GM12892 (cell line): Measurements from ENCODE around the gene NRP1.

Source experiments
- DNase-seq: peaks from one replicate; pipeline ENCODE4 v3.0.0; 2011; ENCODE audit not compliant: insufficient read length
- FAIRE-seq: peaks from 2 replicates; lab custom pipeline; 2011; peaks lifted over from hg19 to GRCh38; lab: Jason Lieb, UNC
- POLR2A ChIP-seq: IDR thresholded peaks from 2 replicates; pipeline ENCODE4 v1.6.1; 2011; ENCODE audit warnings: low read depth, low read length, control low read depth
- POLR2AphosphoS5 ChIP-seq: IDR thresholded peaks from 2 replicates; pipeline ENCODE4 v1.6.1; 2011; ENCODE audit warnings: low read depth, low read length, control low read depth
- TAF1 ChIP-seq: IDR thresholded peaks from 2 replicates; pipeline ENCODE4 v1.6.1; 2011; ENCODE audit warnings: low read depth, mild to moderate bottlenecking, control low read depth, low read length, borderline replicate concordance

Gene NRP1

GRCh38 chr10:33154590-33154989 is 179.9 kb downstream of the NRP1 start:
- DNase-seq = no peak
- no peak for FAIRE-seq
- TF ChIP-seq TAF1 (no peak), POLR2A (no peak), POLR2AphosphoS5 (no peak)

GRCh38 chr10:33153968-33154327 is 180.5 kb downstream of the NRP1 start:
- no peak for DNase-seq
- TF ChIP-seq POLR2AphosphoS5 (no peak), POLR2A (no peak), TAF1 (no peak)
- no peak for FAIRE-seq

- DNase-seq (no peak), FAIRE-seq (no peak)
- TF ChIP-seq POLR2A (no peak), TAF1 (no peak), POLR2AphosphoS5 (no peak)
These were observed 181.1 kb downstream of the NRP1 start for GRCh38 chr10:33153251-33153967.

GRCh38 chr10:33152750-33153149 is 181.7 kb downstream of the NRP1 start:
- TF ChIP-seq POLR2A (no peak), TAF1 (no peak), POLR2AphosphoS5 (no peak)
- FAIRE-seq (no peak), DNase-seq (no peak)

GRCh38 chr10:33152146-33152545 is 182.3 kb downstream of the NRP1 start:
- TF ChIP-seq TAF1 (no peak), POLR2AphosphoS5 (no peak), POLR2A (no peak)
- no peak for DNase-seq
- FAIRE-seq = no peak

GRCh38 chr10:33151344-33151864 is 183.1 kb downstream of the NRP1 start:
- no peak for FAIRE-seq
- no peak for DNase-seq
- TF ChIP-seq POLR2A (no peak), POLR2AphosphoS5 (no peak)

GRCh38 chr10:33150889-33151288 is 183.6 kb downstream of the NRP1 start:
- no peak for FAIRE-seq
- no peak for DNase-seq
- TF ChIP-seq TAF1 (no peak), POLR2A (no peak), POLR2AphosphoS5 (no peak)

GRCh38 chr10:33150146-33150545 is 184.3 kb downstream of the NRP1 start:
- FAIRE-seq (no peak), DNase-seq (no peak)
- no peak for TF ChIP-seq POLR2AphosphoS5
- no peak for TF ChIP-seq TAF1
- no peak for TF ChIP-seq POLR2A

GRCh38 chr10:33147013-33147310 is 187.5 kb downstream of the NRP1 start:
- FAIRE-seq (no peak), DNase-seq (no peak)
- TF ChIP-seq POLR2AphosphoS5 (no peak), TAF1 (no peak), POLR2A (no peak)

GRCh38 chr10:33146189-33147012 is 188.1 kb downstream of the NRP1 start:
- FAIRE-seq (no peak), DNase-seq (no peak)
- TF ChIP-seq POLR2A (no peak), POLR2AphosphoS5 (no peak), TAF1 (no peak)

GRCh38 chr10:33145451-33146188 is 188.8 kb downstream of the NRP1 start:
- DNase-seq (no peak), FAIRE-seq (no peak)
- TF ChIP-seq TAF1 = no peak
- no peak for TF ChIP-seq POLR2A
- no peak for TF ChIP-seq POLR2AphosphoS5

GRCh38 chr10:33143160-33143728 is 191.2 kb downstream of the NRP1 start:
- FAIRE-seq (no peak), DNase-seq (no peak)
- TF ChIP-seq POLR2AphosphoS5 (no peak), POLR2A (no peak), TAF1 (no peak)

- TF ChIP-seq TAF1 = no peak
- no peak for TF ChIP-seq POLR2A
- no peak for TF ChIP-seq POLR2AphosphoS5
- DNase-seq = no peak
- no peak for FAIRE-seq
These were observed 192.2 kb downstream of the NRP1 start for GRCh38 chr10:33142295-33142694.
